HepG2 (cell line): ENCODE data around the gene MTSS2. TPM values are rescaled to one million over a fixed set of nuclear protein-coding genes. Genes with fewer than 3 reads are reported as not detected.

Experiments
- BCL6 ChIP-seq: IDR thresholded peaks from 2 replicates; pipeline ENCODE4 v1.6.1; 2016; ENCODE audit warnings: missing genetic modification reagents, missing compliant biosample characterization
- HMGXB3 ChIP-seq: sonication (generic); formaldehyde crosslinking; IDR thresholded peaks from 2 replicates; pipeline ENCODE4 v1.4.0; 2020; ENCODE audit warnings: missing genetic modification reagents, borderline replicate concordance
- KLF6 ChIP-seq: IDR thresholded peaks from 2 replicates; pipeline ENCODE4 v1.8.0; 2016; ENCODE audit warnings: missing biosample characterization, missing genetic modification reagents
- MXD3 ChIP-seq: IDR thresholded peaks from 2 replicates; pipeline ENCODE4 v1.6.1; 2016; ENCODE audit warnings: mild to moderate bottlenecking, missing biosample characterization, missing genetic modification reagents
- NRL ChIP-seq: sonication (generic); formaldehyde crosslinking; IDR thresholded peaks from 2 replicates; pipeline ENCODE4 v1.5.0; 2020; ENCODE audit warnings: missing genetic modification reagents, mild to moderate bottlenecking, moderate library complexity, borderline replicate concordance
- PRDM4 ChIP-seq: sonication (generic); formaldehyde crosslinking; IDR thresholded peaks from 2 replicates; pipeline ENCODE4 v1.9.0; 2021; ENCODE audit warnings: missing genetic modification reagents, borderline replicate concordance
- SMARCC2 ChIP-seq: fragments of 450-650 bp; IDR thresholded peaks from 2 replicates; pipeline ENCODE4 v1.6.1; 2017; ENCODE audit warnings: antibody characterized with exemption, mild to moderate bottlenecking
- SNAPC2 ChIP-seq: sonication (generic); formaldehyde crosslinking; IDR thresholded peaks from 2 replicates; pipeline ENCODE4 v1.8.1; 2022; ENCODE audit warnings: mild to moderate bottlenecking, missing genetic modification reagents
- SP4 ChIP-seq: sonication (generic); formaldehyde crosslinking; IDR thresholded peaks from 2 replicates; pipeline ENCODE4 v1.8.1; 2023; ENCODE audit warnings: mild to moderate bottlenecking, missing genetic modification reagents
- THAP11 ChIP-seq: IDR thresholded peaks from 2 replicates; pipeline ENCODE4 v1.6.1; 2016; ENCODE audit warnings: missing biosample characterization, missing genetic modification reagents
- THAP7 ChIP-seq: sonication (generic); formaldehyde crosslinking; IDR thresholded peaks from 2 replicates; pipeline ENCODE4 v1.8.1; 2023; ENCODE audit warnings: mild to moderate bottlenecking, missing genetic modification reagents
- ZBTB10 ChIP-seq: sonication (generic); formaldehyde crosslinking; IDR thresholded peaks from 2 replicates; pipeline ENCODE4 v1.4.0; 2020; ENCODE audit warnings: missing genetic modification reagents, borderline replicate concordance
- ZNF275 ChIP-seq: sonication (generic); formaldehyde crosslinking; IDR thresholded peaks from 2 replicates; pipeline ENCODE4 v1.8.0; 2022; ENCODE audit warnings: missing genetic modification reagents, mild to moderate bottlenecking, inconsistent platforms, borderline replicate concordance
- ZNF430 ChIP-seq: sonication (generic); formaldehyde crosslinking; IDR thresholded peaks from 2 replicates; pipeline ENCODE4 v1.9.0; 2021; ENCODE audit warnings: mild to moderate bottlenecking, missing genetic modification reagents
- ZNF570 ChIP-seq: sonication (generic); formaldehyde crosslinking; IDR thresholded peaks from 2 replicates; pipeline ENCODE4 v1.4.0; 2020; ENCODE audit warnings: mild to moderate bottlenecking, missing genetic modification reagents, borderline replicate concordance
- polyA plus RNA-seq, 8 experiments: library from polyadenylated mRNA; depleted of rRNA in 3 of 8; stranded (reverse) in 7 of 8; unstranded in 1 of 8; fragments of >200 nt; fragmentation: Illumina TruSeq in 4 of 8; extraction: Trizol in 4 of 8; gene quantifications; 2 replicates each; pipeline versions ENCODE4 v1.2.1 to v1.2.3, GENCODE V29; 2011 to 2016; ENCODE audit warnings: low read depth in 4 of 8, missing spikeins in 1 of 8, mixed read lengths in 1 of 8; ENCODE audit not compliant: insufficient read depth in 1 of 8
- total RNA-seq, 5 experiments: library from RNA; depleted of rRNA; stranded (reverse); fragments of >200 nt; fragmentation: Illumina TruSeq; extraction: Trizol; gene quantifications; 2 replicates each; pipeline ENCODE4 v1.2.3, GENCODE V29; 2016; ENCODE audit warnings: low read depth in 1 of 5

Gene MTSS2
- total and polyA plus RNA-seq, 2 of the 13 experiments (the other 11 are each of a cell fraction or from before 2014, with no cell fraction given) = 132 to 242 TPM

DNA sequence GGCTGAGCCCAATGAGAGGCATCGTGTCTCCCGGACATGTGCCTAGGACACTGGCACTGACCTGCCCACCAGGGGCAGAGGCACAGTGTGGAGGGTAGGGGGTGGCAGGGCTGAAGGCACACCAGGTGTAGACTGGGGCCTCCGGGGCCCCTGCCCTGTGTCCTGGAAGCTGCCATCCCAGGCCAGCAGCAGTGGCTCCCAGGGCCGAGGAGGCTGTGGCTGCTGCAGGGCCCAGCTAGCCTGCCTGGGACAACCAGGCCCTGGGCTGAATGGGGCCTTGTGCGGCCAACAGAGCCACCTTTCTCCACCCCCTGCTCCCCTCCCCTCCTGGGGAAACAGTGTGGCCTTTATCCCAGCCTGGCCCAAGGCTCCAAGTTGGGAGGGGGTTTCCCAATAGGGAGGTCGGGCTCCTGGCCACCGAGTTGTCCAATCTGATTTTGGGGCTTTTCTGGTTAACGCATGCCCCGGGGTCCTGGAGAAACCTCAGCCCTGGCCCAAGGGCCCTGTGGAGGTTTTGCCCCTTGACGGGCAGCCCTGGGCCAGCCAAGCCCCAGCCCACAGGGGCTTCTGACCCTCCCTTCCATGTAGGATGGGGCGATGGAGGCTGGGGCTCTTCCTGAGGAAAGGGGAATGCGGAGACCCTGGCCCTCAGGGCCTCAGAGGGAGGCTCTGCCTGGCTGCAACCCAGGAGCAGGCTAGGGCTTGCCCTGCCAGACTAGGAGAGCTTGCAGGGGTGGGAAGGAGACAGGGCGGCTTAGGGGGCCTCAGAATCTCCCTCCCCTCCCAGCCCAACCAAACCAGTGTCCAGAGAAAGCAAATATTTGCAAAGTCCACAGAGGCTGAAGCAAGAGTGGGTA is 4.2 kb downstream of the MTSS2 start (continued):
- TF ChIP-seq HMGXB3 (peak; percentile 20; the same call in 1 of the 2 replicates), ZBTB10 (CRISPR knock-in tag) (peak; percentile 79; the same call in 1 of the 2 replicates), SP4 (CRISPR knock-in tag) (0 out of 2 replicates have a peak, but pooled peaks have one; percentile 43), NRL (CRISPR knock-in tag) (0 out of 2 replicates have a peak, but pooled peaks have one; percentile 52), MXD3 (CRISPR knock-in tag) (0 out of 2 replicates have a peak, but pooled peaks have one; percentile 66), ZNF570 (CRISPR knock-in tag) (no peak), SMARCC2 (no peak), THAP7 (CRISPR knock-in tag) (peak; percentile 55; the same call in 1 of the 2 replicates), THAP11 (peak; percentile 52; the same call in 1 of the 2 replicates), BCL6 (CRISPR knock-in tag) (peak; percentile 66), ZNF430 (CRISPR knock-in tag) (peak; percentile 74), KLF6 (CRISPR knock-in tag) (0 out of 2 replicates have a peak, but pooled peaks have one; percentile 20), SNAPC2 (peak; percentile 64; the same call in 1 of the 2 replicates), ZNF275 (CRISPR knock-in tag) (peak; percentile 82), PRDM4 (CRISPR knock-in tag) (no peak)
